ENCODE measurements around the gene APLF. TPM values are rescaled to one million over a fixed set of nuclear protein-coding genes. Genes with fewer than 3 reads are reported as not detected.

The APLF gene
- polyA plus RNA-seq, 2 of the 4 experiments (the other 2 are of a cell fraction): 1.5 to 2.8 TPM

- no peak for FAIRE-seq
These were observed 35.9 kb upstream of the APLF start for GRCh38 chr2:68431316-68431972.

GRCh38 chr2:68432696-68433658 lies 34.4 kb upstream of the APLF start:
- H3K4me3 ChIP-seq: no peak overlapping the region
- ATAC-seq: no peak
- CTCF ChIA-PET: interaction anchor here (1.6 to 8.1 kb wide), 3 partner anchors 9 to 311 kb away, joined by 3 to 83 read pairs (median 5); no protein-coding TSS in a partner anchor
- H3K27ac ChIP-seq: no peak overlapping the region
- FAIRE-seq: no peak
- TF ChIP-seq ZFP36 (IDR thresholded peaks at IDR 0.05; ENCODE audit: borderline replicate concordance, partially characterized antibody): no peak
- no peak for TF ChIP-seq HOXB5 (CRISPR knock-in tag; IDR thresholded peaks at IDR 0.05)
- TF ChIP-seq TFCP2L1 (CRISPR knock-in tag; IDR thresholded peaks at IDR 0.05): no peak
- no peak for TF ChIP-seq GATA3 (IDR thresholded peaks at IDR 0.05; ENCODE audit: borderline replicate concordance)
- TF ChIP-seq HOXA7 (CRISPR knock-in tag; IDR thresholded peaks at IDR 0.05): no peak
- no peak for TF ChIP-seq CBX8 (IDR thresholded peaks at IDR 0.05)
- TF ChIP-seq SREBF2 (IDR thresholded peaks at IDR 0.05): no peak
- no peak for TF ChIP-seq ELK1 (IDR thresholded peaks at IDR 0.05; ENCODE audit: low read depth, low read length)
- TF ChIP-seq POLR2AphosphoS2 (conservative IDR thresholded peaks at IDR 0.05; ENCODE audit: low read length): no peak
- TF ChIP-seq, protein P1, sequence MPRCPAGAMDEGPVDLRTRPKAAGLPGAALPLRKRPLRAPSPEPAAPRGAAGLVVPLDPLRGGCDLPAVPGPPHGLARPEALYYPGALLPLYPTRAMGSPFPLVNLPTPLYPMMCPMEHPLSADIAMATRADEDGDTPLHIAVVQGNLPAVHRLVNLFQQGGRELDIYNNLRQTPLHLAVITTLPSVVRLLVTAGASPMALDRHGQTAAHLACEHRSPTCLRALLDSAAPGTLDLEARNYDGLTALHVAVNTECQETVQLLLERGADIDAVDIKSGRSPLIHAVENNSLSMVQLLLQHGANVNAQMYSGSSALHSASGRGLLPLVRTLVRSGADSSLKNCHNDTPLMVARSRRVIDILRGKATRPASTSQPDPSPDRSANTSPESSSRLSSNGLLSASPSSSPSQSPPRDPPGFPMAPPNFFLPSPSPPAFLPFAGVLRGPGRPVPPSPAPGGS (IDR thresholded peaks at IDR 0.05): no peak
- no peak for TF ChIP-seq TP53 (CRISPR knock-in tag; IDR thresholded peaks at IDR 0.05)
- no peak for TF ChIP-seq BHLHE40 (IDR thresholded peaks at IDR 0.05; ENCODE audit: low read depth, low read length)
- POLR2A ChIA-PET: no interaction called here
- no peak for DNase-seq (ENCODE audit: low read depth in 1 of 2, low spot score in 1 of 2)
- WGBS (ENCODE audit: missing lambda C conversion rate): 54% methylated on average over 11 of the region's 14 CpGs
- no peaks in the 10 kb centered on the region for H3K9me3 ChIP-seq
- H3K4me1 ChIP-seq: peaks cover 5% of the 10 kb centered on the region; the same call in 2 of the 3 replicates
- no peak overlapping the region for H3K4me2 ChIP-seq

More at GRCh38 chr2:68431316-68431972, 35.9 kb upstream of the APLF start:
- DNase-seq (ENCODE audit: low read depth in 1 of 2, low spot score in 1 of 2) (no peak), ATAC-seq (no peak)
- no peak overlapping the region for H3K4me3 ChIP-seq
- TF ChIP-seq TFCP2L1 (CRISPR knock-in tag; IDR thresholded peaks at IDR 0.05) (no peak), CHD4 (IDR thresholded peaks at IDR 0.05; ENCODE audit: borderline replicate concordance) (no peak), HDAC2 (IDR thresholded peaks at IDR 0.05) (no peak), SMC3 (IDR thresholded peaks at IDR 0.05) (no peak), PHF8 (IDR thresholded peaks at IDR 0.05; ENCODE audit: borderline replicate concordance, low read depth) (no peak), NR3C1 (IDR thresholded peaks at IDR 0.05) (no peak), GATA3 (IDR thresholded peaks at IDR 0.05; ENCODE audit: borderline replicate concordance) (no peak), CBX2 (IDR thresholded peaks at IDR 0.05; ENCODE audit: borderline replicate concordance, low read depth) (no peak), CEBPB (IDR thresholded peaks at IDR 0.05) (no peak), HOXA7 (CRISPR knock-in tag; IDR thresholded peaks at IDR 0.05) (no peak), PBX3 (IDR thresholded peaks at IDR 0.05) (no peak), MAZ (IDR thresholded peaks at IDR 0.05; ENCODE audit: borderline replicate concordance, low read depth, low read length) (no peak), HOXB5 (CRISPR knock-in tag; IDR thresholded peaks at IDR 0.05) (no peak), KDM1A (IDR thresholded peaks at IDR 0.05; ENCODE audit: low read depth) (no peak), CHD2 (IDR thresholded peaks at IDR 0.05; ENCODE audit: low read length, partially characterized antibody) (no peak)
- TF ChIP-seq, protein P2, sequence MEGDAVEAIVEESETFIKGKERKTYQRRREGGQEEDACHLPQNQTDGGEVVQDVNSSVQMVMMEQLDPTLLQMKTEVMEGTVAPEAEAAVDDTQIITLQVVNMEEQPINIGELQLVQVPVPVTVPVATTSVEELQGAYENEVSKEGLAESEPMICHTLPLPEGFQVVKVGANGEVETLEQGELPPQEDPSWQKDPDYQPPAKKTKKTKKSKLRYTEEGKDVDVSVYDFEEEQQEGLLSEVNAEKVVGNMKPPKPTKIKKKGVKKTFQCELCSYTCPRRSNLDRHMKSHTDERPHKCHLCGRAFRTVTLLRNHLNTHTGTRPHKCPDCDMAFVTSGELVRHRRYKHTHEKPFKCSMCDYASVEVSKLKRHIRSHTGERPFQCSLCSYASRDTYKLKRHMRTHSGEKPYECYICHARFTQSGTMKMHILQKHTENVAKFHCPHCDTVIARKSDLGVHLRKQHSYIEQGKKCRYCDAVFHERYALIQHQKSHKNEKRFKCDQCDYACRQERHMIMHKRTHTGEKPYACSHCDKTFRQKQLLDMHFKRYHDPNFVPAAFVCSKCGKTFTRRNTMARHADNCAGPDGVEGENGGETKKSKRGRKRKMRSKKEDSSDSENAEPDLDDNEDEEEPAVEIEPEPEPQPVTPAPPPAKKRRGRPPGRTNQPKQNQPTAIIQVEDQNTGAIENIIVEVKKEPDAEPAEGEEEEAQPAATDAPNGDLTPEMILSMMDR (IDR thresholded peaks at IDR 0.05): no peak
- H3K9me3 ChIP-seq: no peaks in the 10 kb centered on the region
- POLR2A ChIA-PET: no interaction called here
- no peak overlapping the region for H3K4me2 ChIP-seq
- peaks cover 16% of the 10 kb centered on the region; the same call in 2 of the 3 replicates for H3K4me1 ChIP-seq
- CTCF ChIA-PET: interaction anchor here (8.1 kb wide), 1 partner anchor 11 kb away, joined by 83 read pairs; no protein-coding TSS in a partner anchor
- WGBS (ENCODE audit: missing lambda C conversion rate): 64% methylated on average over 5 of the region's 8 CpGs
- no peak overlapping the region for H3K27ac ChIP-seq

Measured in A549 (cell line).